Measurements from ENCODE around the gene GLT8D2.

Gene GLT8D2

DNA sequence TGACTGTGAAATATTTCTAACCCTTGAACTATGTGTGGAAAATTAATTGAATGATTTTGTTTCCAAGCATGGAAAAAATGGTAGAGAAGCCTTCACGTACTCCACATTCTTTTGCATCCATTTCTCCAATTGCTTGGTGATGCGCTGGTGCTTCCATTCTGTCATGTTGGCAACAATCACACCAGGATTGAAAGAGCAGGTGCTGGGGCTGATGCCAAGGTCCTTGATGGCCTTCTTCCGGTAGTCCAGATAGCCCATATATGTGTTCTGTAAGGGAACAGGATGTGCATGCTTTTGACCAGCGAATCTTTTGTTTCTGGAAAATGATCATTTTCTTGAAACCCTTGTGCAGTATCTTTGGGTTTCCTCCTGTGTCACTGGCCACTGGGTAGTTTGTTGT is 55.8 kb downstream of the GLT8D2 start:
- Mint-ChIP-seq H3K4me3 (no peak overlapping the region), H3K36me3 (ENCODE audit: low read depth) (peaks cover 4% of the 10 kb centered on the region), H3K4me1 (no peaks in the 10 kb centered on the region), H3K9me3 (no peaks in the 10 kb centered on the region), H3K27ac (no peak overlapping the region), H3K27me3 (ENCODE audit: low read depth, poor library complexity) (no peaks in the 10 kb centered on the region)
- DNase-seq: no peak
- TF ChIP-seq, protein P1, sequence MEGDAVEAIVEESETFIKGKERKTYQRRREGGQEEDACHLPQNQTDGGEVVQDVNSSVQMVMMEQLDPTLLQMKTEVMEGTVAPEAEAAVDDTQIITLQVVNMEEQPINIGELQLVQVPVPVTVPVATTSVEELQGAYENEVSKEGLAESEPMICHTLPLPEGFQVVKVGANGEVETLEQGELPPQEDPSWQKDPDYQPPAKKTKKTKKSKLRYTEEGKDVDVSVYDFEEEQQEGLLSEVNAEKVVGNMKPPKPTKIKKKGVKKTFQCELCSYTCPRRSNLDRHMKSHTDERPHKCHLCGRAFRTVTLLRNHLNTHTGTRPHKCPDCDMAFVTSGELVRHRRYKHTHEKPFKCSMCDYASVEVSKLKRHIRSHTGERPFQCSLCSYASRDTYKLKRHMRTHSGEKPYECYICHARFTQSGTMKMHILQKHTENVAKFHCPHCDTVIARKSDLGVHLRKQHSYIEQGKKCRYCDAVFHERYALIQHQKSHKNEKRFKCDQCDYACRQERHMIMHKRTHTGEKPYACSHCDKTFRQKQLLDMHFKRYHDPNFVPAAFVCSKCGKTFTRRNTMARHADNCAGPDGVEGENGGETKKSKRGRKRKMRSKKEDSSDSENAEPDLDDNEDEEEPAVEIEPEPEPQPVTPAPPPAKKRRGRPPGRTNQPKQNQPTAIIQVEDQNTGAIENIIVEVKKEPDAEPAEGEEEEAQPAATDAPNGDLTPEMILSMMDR (IDR thresholded peaks at IDR 0.05): no peak

DNA sequence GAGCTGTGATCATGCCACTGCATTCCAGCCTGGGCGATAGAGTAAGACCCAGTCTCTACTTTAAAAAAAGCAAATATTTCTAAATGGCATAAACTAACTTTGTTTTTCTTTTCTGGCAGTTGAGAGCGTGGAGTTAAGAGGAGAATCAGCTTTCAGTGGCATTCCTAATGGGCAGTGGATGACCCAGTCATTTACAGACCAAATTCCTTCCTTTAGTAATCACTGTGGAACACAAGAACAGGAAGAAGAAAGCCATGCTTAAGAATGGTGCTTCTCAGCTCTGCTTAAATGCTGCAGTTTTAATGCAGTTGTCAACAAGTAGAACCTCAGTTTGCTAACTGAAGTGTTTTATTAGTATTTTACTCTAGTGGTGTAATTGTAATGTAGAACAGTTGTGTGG is 63.2 kb downstream of the GLT8D2 start:
- no peaks in the 10 kb centered on the region for H3K4me1 Mint-ChIP-seq
- TF ChIP-seq, protein P1 (IDR thresholded peaks at IDR 0.05): no peak
- peak overlapping the region; percentile 34 for H3K27ac Mint-ChIP-seq
- H3K9me3 Mint-ChIP-seq: no peaks in the 10 kb centered on the region
- H3K27me3 Mint-ChIP-seq (ENCODE audit: low read depth, poor library complexity): no peaks in the 10 kb centered on the region
- no peak overlapping the region for H3K4me3 Mint-ChIP-seq
- H3K36me3 Mint-ChIP-seq (ENCODE audit: low read depth): peaks cover 36% of the 10 kb centered on the region
- DNase-seq: no peak

DNA sequence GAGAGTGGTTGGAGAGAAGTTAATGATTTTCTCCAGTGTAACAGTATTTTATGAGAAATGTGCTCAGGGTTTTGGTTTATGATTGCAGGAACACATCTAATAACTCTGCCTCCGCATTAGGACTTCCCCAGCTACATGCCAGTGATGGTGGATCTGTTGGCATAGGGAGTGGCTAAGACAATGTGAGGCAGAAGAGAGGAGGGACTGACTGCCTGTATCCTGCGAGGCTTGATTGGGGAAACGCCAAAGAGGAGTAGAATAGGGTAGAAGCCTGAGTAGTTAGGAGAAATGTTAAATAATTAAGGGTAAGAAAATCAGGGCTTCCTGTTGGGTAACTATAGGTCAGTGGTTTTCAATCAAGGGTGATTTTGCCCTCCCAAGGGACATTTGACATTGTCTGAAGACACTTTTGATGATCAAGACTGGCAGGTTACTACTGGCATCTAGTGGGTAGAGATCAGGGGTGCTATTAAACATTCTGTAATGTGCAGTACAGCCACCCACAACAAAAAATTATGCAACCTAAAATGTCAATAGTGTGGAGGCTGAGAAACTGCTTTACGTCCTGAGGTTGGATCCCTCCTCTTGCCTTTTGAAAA is 71.5 kb downstream of the GLT8D2 start:
- H3K4me1 Mint-ChIP-seq: peaks cover 8% of the 10 kb centered on the region
- TF ChIP-seq, protein P1 (IDR thresholded peaks at IDR 0.05): no peak
- H3K27ac Mint-ChIP-seq: peak overlapping the region; percentile 39
- no peaks in the 10 kb centered on the region for H3K9me3 Mint-ChIP-seq
- H3K36me3 Mint-ChIP-seq (ENCODE audit: low read depth): peaks cover 76% of the 10 kb centered on the region
- H3K27me3 Mint-ChIP-seq (ENCODE audit: low read depth, poor library complexity): no peaks in the 10 kb centered on the region
- no peak overlapping the region for H3K4me3 Mint-ChIP-seq
- no peak for DNase-seq

DNA sequence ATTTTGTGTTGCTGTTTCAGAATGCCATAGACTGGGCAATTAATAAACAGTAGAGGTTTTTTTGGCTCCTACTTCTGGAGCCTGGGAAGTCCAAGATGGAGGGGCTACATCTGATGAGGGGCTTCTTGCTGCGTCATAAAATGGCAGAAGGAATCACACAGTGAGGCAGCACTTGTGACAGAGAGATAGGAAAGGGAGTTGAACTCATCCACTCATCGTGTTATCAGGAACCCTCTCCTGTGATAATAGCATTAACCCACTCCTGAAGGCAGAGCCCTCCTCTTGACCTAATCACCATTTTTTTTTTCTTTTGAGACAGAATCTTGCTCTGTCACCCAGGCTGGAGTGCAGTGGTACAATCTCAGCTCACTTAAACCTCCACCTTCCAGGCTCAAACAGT is 74.6 kb downstream of the GLT8D2 start:
- peaks cover 13% of the 10 kb centered on the region for H3K4me1 Mint-ChIP-seq

DNA sequence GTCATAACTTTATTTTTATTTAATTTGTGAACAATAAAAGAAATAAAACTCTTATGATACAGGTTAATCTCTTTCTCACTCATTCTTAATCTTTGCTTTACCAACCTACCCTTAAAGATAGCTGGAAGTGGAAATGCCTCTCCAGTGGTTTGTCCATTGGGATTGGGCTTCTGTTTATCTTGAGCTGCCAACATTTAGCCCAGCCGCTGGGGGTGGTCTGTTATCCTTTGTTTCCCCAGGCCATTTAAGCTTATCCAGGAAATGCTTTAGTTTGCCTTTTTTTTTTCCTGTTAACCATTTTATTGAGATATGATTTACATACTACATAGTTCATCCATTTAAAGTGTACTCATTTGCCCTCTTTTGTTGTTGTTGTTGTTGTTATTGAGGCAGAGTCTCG is 76.1 kb downstream of the GLT8D2 start:
- H3K4me3 Mint-ChIP-seq: no peak overlapping the region
- TF ChIP-seq, protein P1 (IDR thresholded peaks at IDR 0.05): no peak
- H3K27me3 Mint-ChIP-seq (ENCODE audit: low read depth, poor library complexity): no peaks in the 10 kb centered on the region
- H3K4me1 Mint-ChIP-seq: peaks cover 13% of the 10 kb centered on the region
- no peak for DNase-seq
- H3K9me3 Mint-ChIP-seq: no peaks in the 10 kb centered on the region
- peaks cover 50% of the 10 kb centered on the region for H3K36me3 Mint-ChIP-seq (ENCODE audit: low read depth)
- peak overlapping the region; percentile 71 for H3K27ac Mint-ChIP-seq

More for the DNA sequence above, 74.6 kb downstream of the GLT8D2 start:
- Mint-ChIP-seq H3K4me3 (no peak overlapping the region), H3K27me3 (ENCODE audit: low read depth, poor library complexity) (no peaks in the 10 kb centered on the region), H3K36me3 (ENCODE audit: low read depth) (peaks cover 58% of the 10 kb centered on the region), H3K27ac (no peak overlapping the region), H3K9me3 (no peaks in the 10 kb centered on the region)
- no peak for DNase-seq
- TF ChIP-seq, protein P1 (IDR thresholded peaks at IDR 0.05): no peak

DNA sequence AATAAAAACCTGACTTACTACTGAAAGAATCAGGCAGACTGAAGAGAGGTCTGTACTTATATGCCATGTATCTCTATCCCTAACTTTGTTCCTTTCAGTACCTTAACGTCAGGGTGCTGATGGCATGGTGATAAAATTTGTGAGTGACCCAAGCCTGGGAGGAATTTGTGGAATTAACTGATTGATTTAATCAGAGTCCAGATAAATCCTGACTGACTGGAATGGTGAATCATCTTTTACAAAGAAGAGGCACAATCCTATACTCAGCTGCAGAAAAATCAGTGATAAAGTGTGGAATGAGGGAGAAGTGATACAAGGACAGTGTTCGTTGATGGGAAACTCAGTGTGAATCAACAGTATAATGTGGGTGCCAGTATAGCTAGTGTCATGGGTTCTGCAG is 80.6 kb downstream of the GLT8D2 start:
- no peaks in the 10 kb centered on the region for H3K9me3 Mint-ChIP-seq
- no peak overlapping the region for H3K4me3 Mint-ChIP-seq
- no peaks in the 10 kb centered on the region for H3K27me3 Mint-ChIP-seq (ENCODE audit: low read depth, poor library complexity)
- no peak for DNase-seq
- H3K4me1 Mint-ChIP-seq: peaks cover 52% of the 10 kb centered on the region
- TF ChIP-seq, protein P1 (IDR thresholded peaks at IDR 0.05): no peak
- no peak overlapping the region for H3K27ac Mint-ChIP-seq
- peaks cover 27% of the 10 kb centered on the region for H3K36me3 Mint-ChIP-seq (ENCODE audit: low read depth)

Data from nephron progenitor cell (in vitro differentiated cells).